CD14-positive monocyte (primary cell): ENCODE data around the gene STX8. TPM values are rescaled to one million over a fixed set of nuclear protein-coding genes. Genes with fewer than 3 reads are reported as not detected.

ENCODE experiments used
- DNase-seq, 3 donors: peaks; one replicate each; pipeline ENCODE4 v3.0.0-alpha.2; 2011 to 2022
- H2AFZ ChIP-seq: 2 replicates; pipeline ENCODE4 v1.6.0; 2012; ENCODE audit warnings: mild to moderate bottlenecking, low read depth, low read length, inconsistent platforms; ENCODE audit not compliant: insufficient read depth, poor library complexity, severe bottlenecking
- H3K27ac ChIP-seq, 2 donors: 1 replicate in 1 of 2; 2 replicates in 1 of 2; pipeline ENCODE4 v1.5.1; 2012 to 2013; ENCODE audit warnings: low read length in 2 of 2, control low read depth in 1 of 2, inconsistent platforms in 1 of 2, low read depth in 1 of 2, mild to moderate bottlenecking in 1 of 2
- H3K27me3 ChIP-seq, 2 donors: one replicate each; pipeline versions ENCODE4 v1.6.0 to v1.6.1; 2011 to 2013; ENCODE audit warnings: low read length in 2 of 2; ENCODE audit not compliant: control insufficient read depth in 2 of 2, insufficient read depth in 2 of 2
- H3K36me3 ChIP-seq, 2 donors: replicated peaks in 1 of 2; 1 replicate in 1 of 2; 2 replicates in 1 of 2; pipeline versions ENCODE4 v1.5.1 to v1.6.1; 2012 to 2013; ENCODE audit warnings: low read length in 2 of 2, control low read depth in 1 of 2, inconsistent platforms in 1 of 2, mild to moderate bottlenecking in 1 of 2; ENCODE audit not compliant: insufficient read depth in 2 of 2, control insufficient read depth in 1 of 2
- H3K4me1 ChIP-seq, 2 donors: 1 replicate in 1 of 2; 2 replicates in 1 of 2; pipeline versions ENCODE4 v1.5.1 to v1.6.1; 2012 to 2013; ENCODE audit warnings: low read length in 2 of 2, control low read depth in 1 of 2, inconsistent platforms in 1 of 2, mild to moderate bottlenecking in 1 of 2, moderate library complexity in 1 of 2; ENCODE audit not compliant: insufficient read depth in 2 of 2, control insufficient read depth in 1 of 2
- H3K4me2 ChIP-seq: replicated peaks from 2 replicates; pipeline ENCODE3; 2012; ENCODE audit warnings: low read length, moderate library complexity, mild to moderate bottlenecking; ENCODE audit not compliant: poor library complexity, severe bottlenecking; ENCODE audit errors: extremely low read depth
- H3K4me3 ChIP-seq, 3 experiments: fragments of 200-600 bp in 1 of 3; sonication (generic) in 1 of 3; replicated peaks in 1 of 3; 1 replicate in 2 of 3; 2 replicates in 1 of 3; pipeline ENCODE4 v1.5.1; 2011 to 2013; ENCODE audit warnings: low read length in 3 of 3, mild to moderate bottlenecking in 3 of 3, control low read depth in 2 of 3, low read depth in 2 of 3, inconsistent platforms in 1 of 3, moderate library complexity in 1 of 3
- H3K79me2 ChIP-seq: 2 replicates; pipeline ENCODE4 v1.6.0; 2012; ENCODE audit warnings: mild to moderate bottlenecking, control low read depth, inconsistent platforms, low read length, moderate library complexity; ENCODE audit not compliant: insufficient read depth
- H3K9ac ChIP-seq: 2 replicates; pipeline ENCODE4 v1.6.0; 2017; ENCODE audit warnings: low read length, mild to moderate bottlenecking; ENCODE audit not compliant: insufficient read depth, poor library complexity, severe bottlenecking
- H3K9me3 ChIP-seq, 2 donors: replicated peaks in 1 of 2; 1 replicate in 1 of 2; 2 replicates in 1 of 2; pipeline versions ENCODE4 v1.5.1 to v1.6.1; 2012 to 2013; ENCODE audit warnings: low read length in 2 of 2, control low read depth in 1 of 2; ENCODE audit not compliant: control insufficient read depth in 1 of 2, insufficient read depth in 1 of 2
- H4K20me1 ChIP-seq: 2 replicates; pipeline ENCODE4 v1.6.0; 2012; ENCODE audit warnings: mild to moderate bottlenecking, low read length, control low read depth, moderate library complexity; ENCODE audit not compliant: insufficient read depth
- H3K27ac Mint-ChIP-seq, 7 donors: one replicate each; pipeline ENCODE4 v1.8.0; 2020; ENCODE audit warnings: mild to moderate bottlenecking in 7 of 7, mixed read lengths in 7 of 7, moderate library complexity in 6 of 7, inconsistent platforms in 2 of 7
- H3K27me3 Mint-ChIP-seq, 3 donors: one replicate each; pipeline ENCODE4 v1.8.0; 2021 to 2022; ENCODE audit warnings: low read depth in 3 of 3, mild to moderate bottlenecking in 3 of 3, mixed read lengths in 3 of 3, moderate library complexity in 3 of 3, inconsistent platforms in 1 of 3
- H3K36me3 Mint-ChIP-seq, 2 donors: one replicate each; pipeline ENCODE4 v1.8.0; 2020; ENCODE audit warnings: mixed read lengths in 2 of 2, inconsistent platforms in 1 of 2, mild to moderate bottlenecking in 1 of 2
- H3K4me1 Mint-ChIP-seq: one replicate; pipeline ENCODE4 v1.8.0; 2020; ENCODE audit warnings: mild to moderate bottlenecking, mixed read lengths
- H3K4me3 Mint-ChIP-seq, 2 donors: one replicate each; pipeline ENCODE4 v1.8.0; 2020; ENCODE audit warnings: mild to moderate bottlenecking in 2 of 2, mixed read lengths in 2 of 2, moderate library complexity in 1 of 2
- H3K9me3 Mint-ChIP-seq, 7 donors: one replicate each; pipeline ENCODE4 v1.8.0; 2020 to 2022; ENCODE audit warnings: mixed read lengths in 7 of 7, mild to moderate bottlenecking in 6 of 7, moderate library complexity in 6 of 7, inconsistent platforms in 2 of 7
- CTCF ChIP-seq: fragments of 200-600 bp; IDR thresholded peaks from one replicate; pipeline ENCODE4 v1.8.0; 2022; ENCODE audit warnings: antibody characterized with exemption, mild to moderate bottlenecking
- WGBS: methylation state at CpG from one replicate; pipeline ENCODE4 v1.1.5; 2013; ENCODE audit warnings: missing lambda C conversion rate; ENCODE audit not compliant: insufficient coverage; 5-methylcytosine and 5-hydroxymethylcytosine counted together
- intact Hi-C, 2 donors: fragments of 100-400 bp; cut with micrococcal nuclease; formaldehyde crosslinking; loops; one replicate each; pipeline versions ENCODE4 v1.15.0 to v1.15.1; 2023
- polyA plus RNA-seq, 3 donors: library from polyadenylated mRNA; depleted of rRNA in 1 of 3; unstranded in 2 of 3; stranded (reverse) in 1 of 3; fragments of 300-500 nt in 2 of 3; fragments of >200 nt in 1 of 3; fragmentation: Illumina TruSeq in 2 of 3; gene quantifications; 1 replicate in 2 of 3; 2 replicates in 1 of 3; pipeline ENCODE4 v1.2.3, GENCODE V29; 2012 to 2021

The STX8 gene
- polyA plus RNA-seq, 3 donors, result 44.4 to 170 (median 142) TPM

DNA sequence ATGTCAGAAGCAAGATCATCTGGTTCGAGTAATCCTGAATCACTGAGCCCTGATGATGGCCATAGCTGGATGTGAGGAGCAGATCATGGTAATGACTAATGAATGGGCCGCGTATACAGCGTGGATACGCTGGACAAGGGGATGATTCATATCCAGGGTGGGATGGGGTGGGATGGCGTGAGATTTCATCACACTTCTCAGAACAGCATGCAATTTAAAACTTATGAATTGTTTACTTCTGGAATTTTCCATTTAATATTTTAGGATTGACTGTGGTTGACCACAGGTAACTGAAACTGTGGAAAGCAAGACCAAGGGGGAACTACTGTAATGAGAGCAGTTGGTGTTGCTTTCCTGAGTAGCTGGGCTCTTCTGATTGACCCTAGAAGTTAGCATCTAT lies 225.5 kb downstream of the STX8 start:
- no peak overlapping the region for H3K4me3 ChIP-seq
- no peaks in the 10 kb centered on the region for H3K4me1 ChIP-seq
- intact Hi-C loops, result no loop called here
- H3K4me2 ChIP-seq, result no peak overlapping the region
- H3K9ac ChIP-seq, result no peak overlapping the region
- H4K20me1 ChIP-seq, result no peaks in the 10 kb centered on the region
- Mint-ChIP-seq H3K27me3 (no peaks in the 10 kb centered on the region), H3K36me3 (no peaks in the 10 kb centered on the region), H3K9me3 (peaks cover 0 to 11% (median 0%) of the 10 kb centered on the region in 7 donors), H3K4me1 (peaks cover 5% of the 10 kb centered on the region), H3K4me3 (no peak overlapping the region), H3K27ac (peak overlapping the region in 1 of 7 donors; percentile 72)
- no peaks in the 10 kb centered on the region for H3K27me3 ChIP-seq
- TF ChIP-seq CTCF, result no peak
- DNase-seq, result peak in 1 of 3 donors; percentile 50
- no peak overlapping the region for H3K27ac ChIP-seq
- WGBS, result 38% methylated on average over 1 of the region's 6 CpGs
- no peaks in the 10 kb centered on the region for H3K9me3 ChIP-seq
- H3K36me3 ChIP-seq, result no peaks in the 10 kb centered on the region
- no peaks in the 10 kb centered on the region for H3K79me2 ChIP-seq
- no peak overlapping the region for H2AFZ ChIP-seq

- intact Hi-C loops, result no loop called here
- DNase-seq, result no peak
- WGBS, result 100% methylated on average over 1 of the region's 5 CpGs
- no peaks in the 10 kb centered on the region for H3K36me3 ChIP-seq
- peaks cover 5% of the 10 kb centered on the region for H3K4me1 Mint-ChIP-seq
- no peak overlapping the region for H3K27ac ChIP-seq
- H3K79me2 ChIP-seq, result no peaks in the 10 kb centered on the region
- H3K9ac ChIP-seq, result no peak overlapping the region
- no peaks in the 10 kb centered on the region for H4K20me1 ChIP-seq
- H3K36me3 Mint-ChIP-seq, result no peaks in the 10 kb centered on the region
- H2AFZ ChIP-seq, result no peak overlapping the region
- H3K27ac Mint-ChIP-seq, result no peak overlapping the region
- no peak overlapping the region for H3K4me2 ChIP-seq
- H3K9me3 ChIP-seq, result no peaks in the 10 kb centered on the region
- H3K4me1 ChIP-seq, result no peaks in the 10 kb centered on the region
- H3K4me3 ChIP-seq, result no peak overlapping the region
- no peak for TF ChIP-seq CTCF
- H3K9me3 Mint-ChIP-seq, result no peaks in the 10 kb centered on the region
- no peaks in the 10 kb centered on the region for H3K27me3 Mint-ChIP-seq
- no peaks in the 10 kb centered on the region for H3K27me3 ChIP-seq
- no peak overlapping the region for H3K4me3 Mint-ChIP-seq
Observed at GRCh38 chr17:9346296-9346926, 229.2 kb downstream of the STX8 start.
